ENCODE results near the gene RHAG.
"Not testable (repeated sequence)": the region's sequence is repeated elsewhere in the genome, so short reads cannot be mapped to it uniquely, and the experiment has no call there.

The RHAG gene

GRCh38 chr6:49635480-49635879 is 1.2 kb downstream of the RHAG start:
- no peak for DNase-seq

DNA sequence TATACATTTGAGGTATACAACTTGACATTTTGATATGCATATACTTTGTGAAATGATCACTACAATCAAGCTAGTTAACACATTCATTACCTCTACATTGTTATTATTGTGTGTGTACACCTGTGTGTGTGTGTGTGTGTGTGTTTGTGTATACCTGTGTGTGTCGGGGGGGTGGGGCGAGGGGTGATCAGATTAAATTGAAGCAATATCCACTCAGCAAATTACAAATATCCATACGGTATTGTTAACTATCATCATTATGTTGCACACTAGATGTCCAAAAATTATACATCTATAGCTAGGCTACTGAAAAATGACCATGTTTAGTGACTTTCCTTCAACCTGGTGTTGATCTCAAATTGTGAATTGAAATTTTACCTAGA is 1.8 kb downstream of the RHAG start:
- no peak for DNase-seq

DNA sequence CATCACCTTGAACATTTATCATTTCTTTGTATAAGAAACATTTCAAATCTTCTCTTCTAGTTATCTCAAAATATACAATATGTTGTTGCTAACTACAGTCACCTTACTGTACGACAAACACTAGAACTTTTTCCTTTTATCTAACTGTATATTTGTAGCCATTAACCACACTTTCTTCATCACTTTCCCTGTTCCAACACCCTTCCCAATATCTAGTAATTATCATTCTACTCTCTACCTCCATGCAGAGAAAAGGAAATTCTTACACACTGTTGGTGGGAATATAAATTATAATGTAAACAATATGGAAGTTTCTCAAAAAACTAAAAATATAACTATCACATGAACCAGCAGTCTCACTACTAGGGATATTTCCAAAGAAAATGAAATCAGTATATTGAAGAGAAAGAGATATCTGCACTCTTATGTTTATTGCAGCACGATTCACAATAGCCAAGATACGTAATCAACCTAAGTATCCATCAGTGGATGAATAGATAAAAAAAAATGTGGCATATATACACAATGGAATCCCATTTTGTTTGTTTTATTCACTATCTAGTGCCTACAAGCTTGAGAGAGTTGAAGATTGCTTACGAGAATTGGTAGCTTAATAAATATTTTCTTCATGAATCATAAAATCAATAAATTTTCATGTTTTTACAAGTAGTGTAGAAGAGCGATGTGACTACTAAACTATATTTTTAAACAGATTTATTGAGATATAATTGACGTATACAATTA is 2.4 kb downstream of the RHAG start:
- DNase-seq: no peak

- DNase-seq: no peak
Measured at GRCh38 chr6:49633541-49633940, 3.1 kb downstream of the RHAG start.

- DNase-seq: no peak
Measured at GRCh38 chr6:49632727-49633126, 3.9 kb downstream of the RHAG start.

- not testable (repeated sequence) for DNase-seq
Measured at GRCh38 chr6:49629485-49630088, 7.1 kb downstream of the RHAG start.

DNA sequence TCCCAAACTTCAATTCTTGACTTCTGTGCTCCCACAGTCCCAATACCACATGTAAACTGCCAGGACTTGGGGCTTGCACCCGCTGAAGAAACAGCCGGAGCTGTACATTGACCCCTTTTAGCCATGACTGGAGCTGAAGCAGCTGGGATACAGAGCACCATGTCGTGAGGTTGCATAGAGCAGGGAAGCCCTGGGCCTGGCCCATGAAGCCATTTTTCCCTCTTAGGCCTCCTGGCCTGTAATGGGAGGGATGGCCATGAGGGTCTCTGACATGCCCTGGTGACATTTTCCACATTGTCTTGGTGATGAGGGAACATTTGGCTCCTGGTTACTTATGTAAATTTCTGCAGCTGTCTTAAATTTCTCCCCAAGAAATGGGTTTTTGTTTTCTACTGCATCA is 9.8 kb downstream of the RHAG start:
- DNase-seq: no peak

DNA sequence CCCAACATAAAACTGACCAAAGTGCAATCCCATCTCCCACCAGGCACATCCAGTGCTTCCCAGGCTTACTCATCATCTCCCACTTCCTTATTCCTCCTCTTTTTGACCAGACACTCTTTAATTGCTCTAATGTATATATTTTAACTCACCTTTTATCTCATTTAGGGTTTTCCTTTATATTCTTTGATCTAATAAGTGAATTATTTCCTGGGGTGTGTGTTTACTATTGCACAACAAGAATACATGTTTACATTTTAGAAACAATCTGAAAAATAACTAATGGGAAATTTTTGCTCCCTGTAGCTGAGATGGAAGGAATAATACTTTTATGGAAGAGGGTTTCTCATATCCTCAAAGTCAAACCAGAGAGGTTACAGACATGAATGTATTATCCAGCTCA is 18.4 kb downstream of the RHAG start:
- DNase-seq: no peak

DNA sequence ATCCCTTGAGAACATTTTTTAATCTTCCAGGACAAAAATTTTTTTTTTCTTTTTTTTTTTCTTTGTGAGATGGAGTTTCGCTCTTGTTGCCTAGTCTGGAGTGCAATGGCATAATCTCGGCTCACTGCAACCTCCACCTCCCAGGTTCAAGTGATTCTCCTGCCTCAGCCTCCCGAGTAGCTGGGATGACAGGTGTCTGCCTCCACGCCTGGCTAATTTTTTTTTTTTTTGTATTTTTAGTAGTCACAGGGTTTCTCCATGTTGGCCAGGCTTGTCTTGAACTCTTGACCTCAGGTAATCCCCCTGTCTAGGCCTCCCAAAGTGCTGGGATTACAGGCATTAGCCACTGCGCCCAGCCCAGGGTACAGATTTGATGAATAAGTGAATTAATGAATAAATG is 22.5 kb downstream of the RHAG start:
- DNase-seq: not testable (repeated sequence)

DNA sequence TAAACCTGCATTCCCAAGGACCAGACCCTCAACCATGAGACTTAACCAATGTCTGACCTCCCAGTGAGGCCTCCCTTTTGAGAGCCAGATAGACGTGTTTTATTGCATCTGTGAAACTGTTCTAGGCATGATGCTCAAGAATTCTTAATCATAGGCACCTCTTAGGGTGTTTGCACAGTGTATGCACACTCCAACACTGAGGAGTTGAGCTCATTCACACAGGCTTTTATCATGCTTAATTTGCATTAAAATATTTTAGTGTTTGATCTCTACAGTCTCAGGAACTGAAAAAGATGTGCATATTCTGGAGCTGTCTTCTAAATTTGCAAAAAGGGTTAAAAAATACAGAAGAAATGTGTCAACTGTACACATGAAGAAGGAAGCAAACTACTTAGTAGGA is 27.4 kb downstream of the RHAG start:
- DNase-seq: no peak

DNA sequence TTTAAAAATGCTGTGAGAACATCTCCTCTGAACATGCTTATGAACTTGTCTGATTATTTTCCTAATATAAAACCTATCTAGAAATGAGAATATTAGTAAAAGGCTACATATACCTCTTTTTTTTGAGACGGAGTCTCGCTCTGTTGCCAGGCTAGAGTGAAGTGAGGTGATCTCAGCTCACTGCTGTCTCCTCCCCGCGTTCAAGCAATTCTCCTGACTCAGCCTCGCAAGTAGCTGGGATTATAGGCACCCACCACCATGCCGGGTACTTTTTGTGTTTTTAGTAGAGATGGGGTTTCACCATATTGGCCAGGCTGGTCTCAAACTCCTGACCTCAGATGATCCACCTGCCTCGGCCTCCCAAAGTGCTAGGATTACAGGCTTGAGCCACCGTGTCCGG is 28.4 kb downstream of the RHAG start:
- DNase-seq: not testable (repeated sequence)

GRCh38 chr6:49607391-49607982 is 29.2 kb downstream of the RHAG start:
- no peak for DNase-seq

DNA sequence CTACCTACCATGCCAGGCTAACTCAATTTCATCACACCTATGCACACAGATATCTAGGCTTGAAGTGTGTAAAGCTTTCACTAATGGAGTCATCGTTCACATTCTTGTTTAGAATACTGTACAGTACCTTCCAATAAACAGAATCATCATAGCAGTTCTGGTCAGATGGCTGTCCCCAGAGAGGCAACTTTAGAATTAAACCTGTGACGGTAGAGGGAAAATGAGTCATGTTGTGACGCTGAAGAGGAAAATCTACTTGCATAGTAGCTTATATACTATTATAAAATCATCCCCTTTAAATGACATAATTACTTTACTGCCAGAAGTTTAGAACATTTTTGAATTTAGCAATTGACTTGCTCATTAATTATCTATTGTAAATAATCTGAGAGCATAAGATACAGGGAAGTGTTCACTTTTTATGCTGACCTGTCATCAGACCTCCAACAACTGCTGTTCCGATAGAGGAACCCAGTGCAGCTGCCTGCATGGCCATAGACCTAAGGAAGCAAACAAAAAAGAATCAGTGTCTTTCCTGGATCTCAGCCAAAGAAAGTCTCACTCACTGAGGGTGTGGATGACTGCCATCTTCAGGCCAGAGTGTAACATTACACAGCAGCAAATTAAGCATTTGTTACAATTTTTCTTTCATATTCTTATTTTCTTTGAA is 29.8 kb downstream of the RHAG start:
- DNase-seq: no peak

- not testable (repeated sequence) for DNase-seq
Measured at GRCh38 chr6:49604080-49604479, 32.6 kb downstream of the RHAG start.

GRCh38 chr6:49587262-49587661 is 49.4 kb downstream of the RHAG start:
- not testable (repeated sequence) for DNase-seq

- no peak for DNase-seq
Measured at GRCh38 chr6:49582529-49582928, 54.1 kb downstream of the RHAG start.

DNA sequence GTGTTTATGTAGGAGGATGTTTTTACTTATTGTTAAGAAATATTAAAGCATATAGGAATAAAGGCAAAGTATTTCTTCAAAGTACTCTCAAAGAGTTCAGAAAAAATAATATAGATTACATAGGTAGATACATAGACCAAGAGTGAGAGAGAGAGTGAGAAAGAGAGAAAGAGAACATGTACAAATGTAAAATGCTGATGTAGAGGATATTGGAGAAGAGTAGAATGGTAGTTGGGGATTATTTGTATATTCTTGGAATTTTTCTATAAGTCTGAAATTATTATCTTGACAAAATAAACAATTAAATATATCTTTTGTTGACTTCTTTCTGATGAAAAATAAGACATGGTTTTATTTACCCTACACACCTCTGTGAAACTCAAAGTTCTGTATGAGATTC is 57.0 kb downstream of the RHAG start:
- no peak for DNase-seq

GRCh38 chr6:49576618-49577017 is 60.0 kb downstream of the RHAG start:
- no peak for DNase-seq

- no peak for DNase-seq
Measured at GRCh38 chr6:49570474-49571079, 66.1 kb downstream of the RHAG start.

DNA sequence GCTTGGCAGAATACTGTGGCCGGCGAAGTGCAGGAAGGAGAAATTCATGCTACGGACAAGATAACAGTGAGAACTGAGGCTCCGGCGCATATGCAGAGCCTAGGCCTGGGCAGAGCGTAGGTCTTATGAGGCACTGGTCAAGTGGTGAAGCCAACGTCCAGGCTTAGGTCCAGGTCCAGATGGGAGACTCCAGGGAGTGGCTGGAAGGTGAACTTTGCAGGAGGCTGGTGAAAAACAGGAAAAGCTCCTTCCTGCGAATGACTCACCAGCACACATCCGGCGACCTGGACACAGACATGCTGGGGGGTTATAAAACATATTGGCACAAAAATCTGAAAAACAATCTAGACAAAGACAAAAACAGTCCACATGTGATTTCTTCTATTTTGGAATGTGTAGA is 70.8 kb downstream of the RHAG start:
- DNase-seq: no peak

GRCh38 chr6:49565261-49565660 is 71.4 kb downstream of the RHAG start:
- DNase-seq: no peak

- no peak for DNase-seq
Measured at GRCh38 chr6:49564552-49564951, 72.1 kb downstream of the RHAG start.
